ENCODE measurements around the gene DPH7. TPM values are rescaled to one million over a fixed set of nuclear protein-coding genes. Genes with fewer than 3 reads are reported as not detected.
A peak's percentile ranks its signal among the peaks of the same experiment; 100 is the strongest.

The DPH7 gene
- total RNA-seq, 2 donors from 2014 or later, result 44.4 to 46.5 TPM

- Histone ChIP-seq H3K27ac (no peak overlapping the region), H3K27me3 (no peaks in the 10 kb centered on the region), H3K4me3 (no peak overlapping the region), H3K9me3 (no peaks in the 10 kb centered on the region), H3K36me3 (replicated peaks in 1 of 2; ENCODE audit: insufficient read depth in 1 of 2, low read depth in 2 of 2) (no peaks in the 10 kb centered on the region), H3K4me1 (no peaks in the 10 kb centered on the region)
- intact Hi-C loops (cut with DNase I), result no loop called here
- TF ChIP-seq, protein P1, sequence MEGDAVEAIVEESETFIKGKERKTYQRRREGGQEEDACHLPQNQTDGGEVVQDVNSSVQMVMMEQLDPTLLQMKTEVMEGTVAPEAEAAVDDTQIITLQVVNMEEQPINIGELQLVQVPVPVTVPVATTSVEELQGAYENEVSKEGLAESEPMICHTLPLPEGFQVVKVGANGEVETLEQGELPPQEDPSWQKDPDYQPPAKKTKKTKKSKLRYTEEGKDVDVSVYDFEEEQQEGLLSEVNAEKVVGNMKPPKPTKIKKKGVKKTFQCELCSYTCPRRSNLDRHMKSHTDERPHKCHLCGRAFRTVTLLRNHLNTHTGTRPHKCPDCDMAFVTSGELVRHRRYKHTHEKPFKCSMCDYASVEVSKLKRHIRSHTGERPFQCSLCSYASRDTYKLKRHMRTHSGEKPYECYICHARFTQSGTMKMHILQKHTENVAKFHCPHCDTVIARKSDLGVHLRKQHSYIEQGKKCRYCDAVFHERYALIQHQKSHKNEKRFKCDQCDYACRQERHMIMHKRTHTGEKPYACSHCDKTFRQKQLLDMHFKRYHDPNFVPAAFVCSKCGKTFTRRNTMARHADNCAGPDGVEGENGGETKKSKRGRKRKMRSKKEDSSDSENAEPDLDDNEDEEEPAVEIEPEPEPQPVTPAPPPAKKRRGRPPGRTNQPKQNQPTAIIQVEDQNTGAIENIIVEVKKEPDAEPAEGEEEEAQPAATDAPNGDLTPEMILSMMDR (IDR thresholded peaks at IDR 0.05), result no peak
- TF ChIP-seq POLR2A (IDR thresholded peaks at IDR 0.05), result no peak
- 91 to 95% methylated on average over 8 to 25 of the region's 26 CpGs for WGBS, 2 donors
- DNase-seq (no peak), ATAC-seq (peak; percentile 12)
Observed at GRCh38 chr9:137506702-137507171, 72.0 kb downstream of the DPH7 start.

- no peaks in the 10 kb centered on the region for H3K27me3 ChIP-seq
- intact Hi-C loops (cut with DNase I), result no loop called here
- H3K4me1 ChIP-seq, result no peaks in the 10 kb centered on the region
- H3K9me3 ChIP-seq, result no peaks in the 10 kb centered on the region
- no peak overlapping the region for H3K4me3 ChIP-seq
- no peaks in the 10 kb centered on the region for H3K36me3 ChIP-seq (replicated peaks in 1 of 2; ENCODE audit: insufficient read depth in 1 of 2, low read depth in 2 of 2)
- H3K27ac ChIP-seq, result no peak overlapping the region
- ATAC-seq, result no peak
- WGBS, 2 donors, result 81 to 85% methylated on average over 4 to 14 of the region's 15 CpGs
- no peak for DNase-seq
- TF ChIP-seq, protein P1 (IDR thresholded peaks at IDR 0.05), result no peak
- no peak for TF ChIP-seq POLR2A (IDR thresholded peaks at IDR 0.05)
Observed at GRCh38 chr9:137506274-137506673, 72.5 kb downstream of the DPH7 start.

DNA sequence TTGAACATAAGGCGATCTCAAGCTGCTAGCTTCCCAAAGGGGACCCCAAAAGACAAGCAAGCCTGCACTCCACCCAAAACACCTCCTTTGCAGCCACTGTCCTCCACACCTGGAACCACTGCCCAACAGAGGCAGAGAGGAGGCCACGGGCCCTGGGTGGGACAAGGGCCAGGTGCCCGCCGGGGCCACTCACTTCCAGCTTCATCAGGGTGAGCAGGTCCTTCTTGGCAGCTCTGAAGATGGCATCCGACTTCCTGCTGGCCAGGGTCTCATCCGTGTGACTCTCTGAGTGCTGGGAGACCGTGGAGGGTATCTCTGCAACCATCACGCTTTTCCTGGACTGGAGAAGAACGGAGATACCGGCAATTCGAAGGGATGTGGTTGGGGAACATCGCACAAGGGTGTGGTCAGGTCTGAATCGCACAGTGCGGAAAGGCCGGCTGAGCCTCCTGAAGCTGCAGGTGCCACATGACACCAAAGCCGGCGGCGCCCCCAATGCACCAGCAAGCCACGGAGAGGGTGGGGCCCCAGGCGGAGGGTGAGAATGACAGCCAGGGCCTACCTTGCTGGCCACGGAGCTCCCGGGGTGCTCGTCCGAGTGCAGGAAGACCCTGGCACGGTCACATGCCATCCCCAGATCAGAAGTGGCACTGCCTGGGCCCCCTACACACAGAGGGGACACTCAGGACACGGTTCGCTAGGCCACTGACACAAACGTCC lies 73.1 kb downstream of the DPH7 start:
- DNase-seq (no peak), ATAC-seq (no peak)
- H3K36me3 ChIP-seq (replicated peaks in 1 of 2; ENCODE audit: insufficient read depth in 1 of 2, low read depth in 2 of 2), result no peaks in the 10 kb centered on the region
- H3K27ac ChIP-seq, result no peak overlapping the region
- no peaks in the 10 kb centered on the region for H3K9me3 ChIP-seq
- H3K4me3 ChIP-seq, result no peak overlapping the region
- TF ChIP-seq, protein P1 (IDR thresholded peaks at IDR 0.05), result no peak
- no peak for TF ChIP-seq POLR2A (IDR thresholded peaks at IDR 0.05)
- intact Hi-C loops (cut with DNase I), result no loop called here
- no peaks in the 10 kb centered on the region for H3K4me1 ChIP-seq
- H3K27me3 ChIP-seq, result no peaks in the 10 kb centered on the region
- 91% methylated on average over 12 to 27 of the region's 28 CpGs for WGBS, 2 donors

Other genes with a start within 250 kb of the DPH7 start
- 10 to 100 TPM; 23.3 to 34.9 TPM for gene EXD3, start 155.8 kb downstream of the DPH7 start, total RNA-seq
- 10 to 100 TPM in 1 of 2 donors, 1 to 10 TPM in 1; 7.3 to 12.9 TPM for gene NOXA1, start 155.5 kb downstream of the DPH7 start, total RNA-seq
- gene ENTPD8, start 137.6 kb downstream of the DPH7 start, total RNA-seq, result 1 to 10 TPM; 2.0 to 2.3 TPM
- 10 to 100 TPM; 65.4 to 65.9 TPM for gene NSMF, start 119.6 kb downstream of the DPH7 start, total RNA-seq
- gene PNPLA7, start 28.5 kb downstream of the DPH7 start, total RNA-seq, result 10 to 100 TPM; 16.1 to 27.7 TPM
- gene MRPL41, start 27.0 kb downstream of the DPH7 start, total RNA-seq, result 10 to 100 TPM; 32.9 to 37.2 TPM
- gene ZMYND19, start 11.6 kb upstream of the DPH7 start, total RNA-seq, result 1 to 10 TPM; 6.6 to 8.8 TPM
- gene ARRDC1, start 26.8 kb upstream of the DPH7 start, total RNA-seq, result 10 to 100 TPM; 78.1 to 93.6 TPM
- 10 to 100 TPM; 41.0 to 65.9 TPM for gene EHMT1, start 40.1 kb upstream of the DPH7 start, total RNA-seq